Measurements from ENCODE around the gene SRD5A1.
A peak's percentile ranks its signal among the peaks of the same experiment; 100 is the strongest.

SRD5A1 gene

GRCh38 chr5:6604946-6605345, 28.3 kb upstream of the SRD5A1 start:
- DNase-seq, result no peak

GRCh38 chr5:6606884-6607558, 26.2 kb upstream of the SRD5A1 start:
- DNase-seq, result no peak

GRCh38 chr5:6607559-6607936, 25.7 kb upstream of the SRD5A1 start:
- no peak for DNase-seq

- DNase-seq, result no peak
Observed at GRCh38 chr5:6608016-6608415, 25.2 kb upstream of the SRD5A1 start.

DNA sequence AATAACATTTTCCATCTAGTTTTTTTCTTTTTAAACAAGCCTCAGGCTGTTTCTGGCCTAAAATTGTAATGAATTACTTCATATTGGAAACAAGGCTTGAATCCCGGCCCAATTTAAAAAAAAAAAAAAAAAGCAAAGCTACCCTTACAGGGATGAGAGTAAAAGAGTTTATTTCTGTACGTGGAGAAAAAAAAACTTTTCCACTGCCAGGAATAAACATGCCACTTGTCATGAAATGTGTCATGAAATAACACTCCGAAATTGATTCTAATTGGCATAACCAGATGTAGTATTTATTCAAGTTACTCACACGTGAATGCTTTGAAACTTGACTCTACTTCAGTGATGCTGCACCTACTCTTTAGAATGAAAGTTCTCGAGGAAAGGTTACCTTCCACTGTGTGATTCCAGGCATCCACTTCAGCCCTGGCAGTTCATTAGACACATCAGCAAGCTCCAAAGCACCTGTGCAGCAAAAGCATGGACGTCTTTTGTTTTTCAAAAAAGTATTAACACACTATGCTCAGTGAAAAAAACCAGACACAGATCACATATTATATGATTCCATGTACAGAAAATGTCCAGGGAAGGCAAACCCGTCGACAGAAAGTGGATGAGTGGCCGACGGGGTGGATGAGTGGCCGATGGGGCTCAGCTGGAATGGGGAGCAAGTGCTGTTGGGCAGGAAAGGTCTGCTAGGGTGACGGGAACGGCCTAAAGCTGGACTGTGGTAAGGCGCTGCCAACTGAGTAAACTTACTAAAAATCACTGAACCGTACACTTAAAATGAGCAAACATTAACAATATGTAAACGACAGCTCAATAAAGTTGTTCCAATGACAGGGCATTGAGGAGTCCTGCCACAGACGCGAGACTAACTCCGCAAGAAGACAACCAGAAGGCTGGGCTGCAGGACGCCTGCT, 21.6 kb upstream of the SRD5A1 start:
- DNase-seq, result no peak

- no peak for DNase-seq
Observed at GRCh38 chr5:6615034-6615815, 18.0 kb upstream of the SRD5A1 start.

- DNase-seq, result no peak
Observed at GRCh38 chr5:6616632-6617031, 16.6 kb upstream of the SRD5A1 start.

GRCh38 chr5:6623228-6623627, 10.0 kb upstream of the SRD5A1 start:
- DNase-seq, result no peak

DNA sequence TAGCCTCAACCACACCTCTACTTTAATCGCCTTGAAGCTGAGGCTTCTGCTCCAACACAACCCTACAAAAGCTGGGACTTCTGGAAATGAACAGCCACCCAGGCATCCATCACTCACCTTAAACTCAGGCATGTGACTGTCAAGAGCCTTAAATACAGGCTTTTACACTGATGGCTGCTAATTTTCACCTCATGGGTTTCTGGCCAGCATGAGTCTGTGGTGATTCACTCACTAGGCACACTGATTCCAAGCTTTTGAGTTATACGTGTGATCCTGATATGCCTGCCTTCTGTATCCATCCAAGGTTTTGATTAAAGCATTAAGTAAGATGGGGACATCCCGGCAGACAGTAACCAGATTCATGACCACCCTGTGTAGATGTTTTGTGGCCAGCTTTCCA, 9.3 kb upstream of the SRD5A1 start:
- no peak for DNase-seq

DNA sequence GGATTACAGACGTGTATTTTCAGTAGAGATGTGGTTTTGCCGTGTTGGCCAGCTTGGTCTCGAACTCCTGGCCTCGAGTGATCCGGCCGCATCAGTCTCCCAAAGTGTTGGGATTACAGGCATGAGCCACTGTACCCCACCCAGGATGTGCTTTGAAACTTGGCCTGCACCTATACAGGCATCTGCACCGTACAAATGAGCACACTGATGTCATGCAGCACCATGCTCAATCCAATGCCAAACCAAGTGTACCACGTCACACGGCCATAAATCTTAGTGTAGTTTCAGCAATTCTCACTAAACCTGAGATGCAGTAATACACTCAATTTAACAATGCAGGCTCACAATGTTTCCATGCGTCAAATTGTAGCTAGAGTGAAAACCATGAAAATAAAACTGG, 6.7 kb upstream of the SRD5A1 start:
- DNase-seq, result no peak

DNA sequence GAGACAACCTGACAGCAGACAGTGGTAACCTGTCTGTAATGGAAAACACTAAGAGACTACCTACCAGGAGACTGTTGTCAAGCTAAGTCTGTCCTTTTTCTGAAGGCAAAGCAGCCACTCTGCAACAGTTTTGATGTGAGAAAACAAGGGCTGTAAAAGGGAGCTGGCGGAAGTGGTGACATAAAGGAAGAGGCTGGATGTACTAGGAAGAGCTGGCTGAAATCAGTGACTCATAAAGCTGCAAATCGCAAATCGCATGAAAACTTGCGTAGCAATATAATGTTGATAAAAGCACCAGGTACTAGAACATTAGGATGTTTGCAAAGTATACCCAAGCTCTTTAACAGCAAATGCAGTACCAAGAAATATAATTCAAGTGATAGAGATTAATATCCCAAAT, 1.8 kb upstream of the SRD5A1 start:
- DNase-seq, result no peak

DNA sequence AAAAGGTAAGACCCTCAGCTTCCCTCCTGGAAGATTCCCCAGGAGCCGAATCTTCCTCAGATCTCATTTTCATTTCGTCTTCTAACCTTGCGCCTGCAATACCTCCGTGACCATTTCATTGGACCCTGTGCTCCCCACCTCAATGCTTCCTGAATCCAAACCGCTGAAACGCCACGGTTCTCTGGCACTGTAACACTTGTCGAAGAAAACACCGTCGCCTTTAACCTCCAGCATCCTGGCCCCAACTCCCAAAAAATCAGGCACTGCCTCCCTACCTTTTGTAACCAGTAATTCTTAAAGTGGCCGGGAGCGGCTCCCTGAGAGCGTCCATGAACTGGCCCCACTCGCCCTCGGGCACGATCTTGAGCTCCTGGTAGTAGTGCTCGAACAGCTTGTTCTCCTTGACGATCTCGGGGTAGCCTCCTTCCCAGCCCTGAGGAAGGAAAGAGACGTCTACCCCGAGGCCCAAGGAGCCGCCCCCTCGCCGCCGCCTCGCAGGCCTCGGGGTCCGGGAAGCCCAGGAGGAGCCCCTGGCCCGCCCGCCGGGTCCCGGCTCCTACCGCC, 834 bp upstream of the SRD5A1 start:
- DNase-seq, result no peak

DNA sequence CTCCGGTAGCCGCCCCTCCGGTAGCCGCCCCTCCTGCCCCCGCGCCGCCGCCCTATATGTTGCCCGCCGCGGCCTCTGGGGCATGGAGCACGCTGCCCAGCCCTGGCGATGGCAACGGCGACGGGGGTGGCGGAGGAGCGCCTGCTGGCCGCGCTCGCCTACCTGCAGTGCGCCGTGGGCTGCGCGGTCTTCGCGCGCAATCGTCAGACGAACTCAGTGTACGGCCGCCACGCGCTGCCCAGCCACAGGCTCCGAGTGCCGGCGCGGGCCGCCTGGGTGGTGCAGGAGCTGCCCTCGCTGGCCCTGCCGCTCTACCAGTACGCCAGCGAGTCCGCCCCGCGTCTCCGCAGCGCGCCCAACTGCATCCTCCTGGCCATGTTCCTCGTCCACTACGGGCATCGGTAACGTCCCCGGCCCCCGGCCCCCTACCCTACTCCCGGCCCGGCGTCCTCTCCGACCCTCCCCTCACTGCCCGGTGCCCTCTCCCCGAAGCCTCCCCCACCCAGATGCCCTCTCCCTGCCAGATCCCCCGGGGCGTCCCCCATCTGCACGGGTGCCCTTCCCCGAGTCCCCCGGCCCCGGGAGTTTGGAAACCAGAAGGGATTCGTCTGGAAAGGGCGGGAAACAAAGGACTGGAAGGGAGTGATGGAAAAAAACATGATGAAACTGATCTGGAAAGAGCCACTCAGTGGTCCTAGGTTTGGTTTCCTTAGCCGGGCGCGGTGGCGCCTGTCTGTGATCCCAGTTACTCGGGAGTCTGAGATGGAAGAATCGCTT, 417 bp downstream of the SRD5A1 start:
- peak; percentile 67 for DNase-seq

GRCh38 chr5:6634306-6634705, 1.1 kb downstream of the SRD5A1 start:
- DNase-seq, result no peak

- DNase-seq, result no peak
Observed at GRCh38 chr5:6634788-6635430, 1.7 kb downstream of the SRD5A1 start.

GRCh38 chr5:6636293-6636692, 3.1 kb downstream of the SRD5A1 start:
- no peak for DNase-seq

- DNase-seq, result no peak
Observed at GRCh38 chr5:6637022-6637421, 3.8 kb downstream of the SRD5A1 start.

DNA sequence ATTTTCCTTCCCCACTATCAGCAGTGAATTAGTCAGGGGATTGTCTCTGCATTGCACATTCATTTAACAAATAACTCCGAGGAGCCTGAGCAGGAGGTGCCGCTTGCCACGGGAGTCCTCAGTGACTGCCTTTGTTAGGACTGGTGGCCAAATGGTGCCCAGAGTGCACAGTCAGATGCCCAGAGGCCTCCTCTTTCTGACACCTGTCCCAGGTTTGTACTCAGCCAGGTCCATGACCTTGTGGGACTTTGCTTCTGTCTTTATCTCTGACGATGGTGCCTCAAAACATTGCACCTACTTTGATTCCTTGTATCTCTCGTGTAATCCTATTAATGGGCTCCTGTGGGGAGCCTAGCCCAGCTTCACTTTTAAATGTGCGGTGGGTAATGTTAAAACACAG, 4.3 kb downstream of the SRD5A1 start:
- DNase-seq, result no peak

- no peak for DNase-seq
Observed at GRCh38 chr5:6638236-6638635, 5.0 kb downstream of the SRD5A1 start.

GRCh38 chr5:6642655-6643054, 9.4 kb downstream of the SRD5A1 start:
- DNase-seq, result no peak

DNA sequence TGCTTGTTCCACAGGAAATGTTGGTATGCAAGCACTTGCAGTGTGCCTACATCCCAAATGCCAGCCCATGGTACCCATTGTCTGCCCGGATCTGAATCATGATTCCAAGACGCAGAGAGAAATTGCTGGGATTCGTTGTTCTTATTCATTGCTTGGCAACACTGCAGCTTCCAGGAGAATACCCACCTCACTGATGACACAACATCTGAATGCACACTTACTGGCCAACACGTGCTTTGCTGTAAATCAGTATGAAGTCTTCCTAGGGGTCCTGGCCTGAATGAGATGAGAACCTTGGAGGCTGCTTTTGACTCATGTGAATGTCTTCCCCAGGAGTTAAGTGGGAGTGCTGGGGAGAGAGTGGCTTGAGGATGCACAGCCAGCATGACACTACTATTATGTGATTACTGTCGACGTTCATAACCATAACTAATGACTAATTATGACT, 11.6 kb downstream of the SRD5A1 start:
- no peak for DNase-seq
